ENCODE results near the gene TXK. TPM values are rescaled to one million over a fixed set of nuclear protein-coding genes. Genes with fewer than 3 reads are reported as not detected.

TXK gene
- polyA plus RNA-seq, 10 donors: 0.30 to 3.1 (median 0.60) TPM

GRCh38 chr4:48105230-48105629 is 28.8 kb downstream of the TXK start:
- DNase-seq: no peak

GRCh38 chr4:48103483-48104139 is 30.4 kb downstream of the TXK start:
- no peak for DNase-seq

- DNase-seq: no peak
Observed at GRCh38 chr4:48102303-48102702, 31.7 kb downstream of the TXK start.

- DNase-seq: no peak
Observed at GRCh38 chr4:48100256-48100655, 33.8 kb downstream of the TXK start.

- DNase-seq: no peak
Observed at GRCh38 chr4:48095441-48095840, 38.6 kb downstream of the TXK start.

- no peak for DNase-seq
Observed at GRCh38 chr4:48093991-48094416, 40.0 kb downstream of the TXK start.

- no peak for DNase-seq
Observed at GRCh38 chr4:48090621-48091020, 43.4 kb downstream of the TXK start.

GRCh38 chr4:48085821-48086589 is 48.0 kb downstream of the TXK start:
- DNase-seq: no peak

- no peak for DNase-seq
Observed at GRCh38 chr4:48082956-48083355, 51.1 kb downstream of the TXK start.

- no peak for DNase-seq
Observed at GRCh38 chr4:48081196-48081595, 52.9 kb downstream of the TXK start.

GRCh38 chr4:48079972-48080391 is 54.1 kb downstream of the TXK start:
- DNase-seq: no peak

GRCh38 chr4:48078862-48079655 is 55.0 kb downstream of the TXK start:
- DNase-seq: no peak

- no peak for DNase-seq
Observed at GRCh38 chr4:48078425-48078824, 55.6 kb downstream of the TXK start.

GRCh38 chr4:48074657-48075056 is 59.4 kb downstream of the TXK start:
- no peak for DNase-seq

- no peak for DNase-seq
Observed at GRCh38 chr4:48073567-48074103, 60.4 kb downstream of the TXK start.

GRCh38 chr4:48071191-48071590 is 62.9 kb downstream of the TXK start:
- no peak for DNase-seq

GRCh38 chr4:48069026-48069425 is 65.0 kb downstream of the TXK start:
- no peak for DNase-seq

GRCh38 chr4:48068182-48068581 is 65.9 kb downstream of the TXK start:
- no peak for DNase-seq

GRCh38 chr4:48067536-48067935 is 66.5 kb downstream of the TXK start:
- no peak for DNase-seq

GRCh38 chr4:48065587-48066052 is 68.4 kb downstream of the TXK start:
- DNase-seq: no peak

- DNase-seq: no peak
Observed at GRCh38 chr4:48064349-48064748, 69.7 kb downstream of the TXK start.
